ENCODE data around the gene BGLAP. TPM values are rescaled to one million over a fixed set of nuclear protein-coding genes. Genes with fewer than 3 reads are reported as not detected.
A peak's percentile ranks its signal among the peaks of the same experiment; 100 is the strongest.

Gene BGLAP
- total RNA-seq, 1 experiment from 2014 or later = 2.3 TPM

GRCh38 chr1:156221986-156222692 lies 19.8 kb upstream of the BGLAP start (continued):
- TF ChIP-seq ZNF263 (CRISPR knock-in tag; IDR thresholded peaks at IDR 0.05; ENCODE audit: low read depth) (no peak), ZNF232 (CRISPR knock-in tag; IDR thresholded peaks at IDR 0.05) (no peak), CBFB (CRISPR knock-in tag; IDR thresholded peaks at IDR 0.05; ENCODE audit: low read depth) (no peak)
- TF ChIP-seq, protein P1, sequence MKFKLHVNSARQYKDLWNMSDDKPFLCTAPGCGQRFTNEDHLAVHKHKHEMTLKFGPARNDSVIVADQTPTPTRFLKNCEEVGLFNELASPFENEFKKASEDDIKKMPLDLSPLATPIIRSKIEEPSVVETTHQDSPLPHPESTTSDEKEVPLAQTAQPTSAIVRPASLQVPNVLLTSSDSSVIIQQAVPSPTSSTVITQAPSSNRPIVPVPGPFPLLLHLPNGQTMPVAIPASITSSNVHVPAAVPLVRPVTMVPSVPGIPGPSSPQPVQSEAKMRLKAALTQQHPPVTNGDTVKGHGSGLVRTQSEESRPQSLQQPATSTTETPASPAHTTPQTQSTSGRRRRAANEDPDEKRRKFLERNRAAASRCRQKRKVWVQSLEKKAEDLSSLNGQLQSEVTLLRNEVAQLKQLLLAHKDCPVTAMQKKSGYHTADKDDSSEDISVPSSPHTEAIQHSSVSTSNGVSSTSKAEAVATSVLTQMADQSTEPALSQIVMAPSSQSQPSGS (CRISPR knock-in tag; IDR thresholded peaks at IDR 0.05; ENCODE audit: borderline replicate concordance, low read depth) = no peak
- TF ChIP-seq, protein P2, sequence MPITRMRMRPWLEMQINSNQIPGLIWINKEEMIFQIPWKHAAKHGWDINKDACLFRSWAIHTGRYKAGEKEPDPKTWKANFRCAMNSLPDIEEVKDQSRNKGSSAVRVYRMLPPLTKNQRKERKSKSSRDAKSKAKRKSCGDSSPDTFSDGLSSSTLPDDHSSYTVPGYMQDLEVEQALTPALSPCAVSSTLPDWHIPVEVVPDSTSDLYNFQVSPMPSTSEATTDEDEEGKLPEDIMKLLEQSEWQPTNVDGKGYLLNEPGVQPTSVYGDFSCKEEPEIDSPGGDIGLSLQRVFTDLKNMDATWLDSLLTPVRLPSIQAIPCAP (CRISPR knock-in tag; IDR thresholded peaks at IDR 0.05) = no peak

DNA sequence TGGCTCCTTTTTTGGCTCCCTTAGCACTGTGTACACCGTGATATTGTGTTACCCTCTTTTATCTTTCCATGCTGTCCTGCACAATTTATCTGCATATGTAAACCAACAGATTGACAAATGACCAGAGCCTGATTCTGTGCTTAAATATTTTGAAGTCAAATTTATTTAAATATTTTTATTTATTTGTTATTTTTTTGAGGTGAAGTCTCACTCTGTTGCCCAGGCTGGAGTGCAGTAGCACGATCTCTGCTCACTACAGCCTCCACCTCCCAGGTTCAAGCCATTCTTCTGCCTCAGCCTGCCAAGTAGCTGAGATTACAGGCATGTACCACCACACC lies 16.3 kb upstream of the BGLAP start:
- peaks cover 51% of the 10 kb centered on the region for H3K36me3 Mint-ChIP-seq
- H3K4me1 Mint-ChIP-seq = peaks cover 4% of the 10 kb centered on the region
- ATAC-seq = no peak
- H3K9me3 Mint-ChIP-seq = no peaks in the 10 kb centered on the region
- TF ChIP-seq HMGA2 (CRISPR knock-in tag; IDR thresholded peaks at IDR 0.05) = no peak
- no peak for TF ChIP-seq NFYB (CRISPR knock-in tag; conservative IDR thresholded peaks at IDR 0.05; ENCODE audit: low read depth)
- TF ChIP-seq MYBL2 (CRISPR knock-in tag; IDR thresholded peaks at IDR 0.05) = no peak
- no peak for TF ChIP-seq ZNF416 (CRISPR knock-in tag; IDR thresholded peaks at IDR 0.05)
- DNase-seq (ENCODE audit: low spot score) = no peak
- ChIA-PET CTCF (interaction anchor here (0.6 to 10.2 kb wide), 42 partner anchors 12 to 843 kb away, joined by 3 to 358 read pairs (median 6); partner anchors contain the start of genes LMNA, PAQR6, PMF1 and SEMA4A), POLR2A (interaction anchor here (1.0 to 1.5 kb wide), 3 partner anchors 13 to 84 kb away, joined by 5 to 10 read pairs (median 10); partner anchors contain the start of gene PMF1)
- H3K27me3 Mint-ChIP-seq (ENCODE audit: low read depth) = no peaks in the 10 kb centered on the region
- no peak overlapping the region for H3K4me3 Mint-ChIP-seq
- H3K27ac Mint-ChIP-seq = peak overlapping the region; percentile 42

GRCh38 chr1:156226116-156226538 lies 15.9 kb upstream of the BGLAP start:
- peaks cover 48% of the 10 kb centered on the region for H3K36me3 Mint-ChIP-seq
- no peak overlapping the region for H3K4me3 Mint-ChIP-seq
- POLR2A ChIA-PET = no interaction called here
- no peak overlapping the region for H3K27ac Mint-ChIP-seq
- H3K9me3 Mint-ChIP-seq = no peaks in the 10 kb centered on the region
- peaks cover 4% of the 10 kb centered on the region for H3K4me1 Mint-ChIP-seq
- no peak for DNase-seq (ENCODE audit: low spot score)
- ATAC-seq = no peak
- no peaks in the 10 kb centered on the region for H3K27me3 Mint-ChIP-seq (ENCODE audit: low read depth)
- CTCF ChIA-PET = interaction anchor here (0.9 to 10.2 kb wide), 7 partner anchors 22 to 110 kb away, joined by 3 to 358 read pairs (median 11); partner anchors contain the start of genes PAQR6 and SLC25A44
- no peak for TF ChIP-seq PREB (CRISPR knock-in tag; IDR thresholded peaks at IDR 0.05; ENCODE audit: borderline replicate concordance)
- TF ChIP-seq, protein P3, sequence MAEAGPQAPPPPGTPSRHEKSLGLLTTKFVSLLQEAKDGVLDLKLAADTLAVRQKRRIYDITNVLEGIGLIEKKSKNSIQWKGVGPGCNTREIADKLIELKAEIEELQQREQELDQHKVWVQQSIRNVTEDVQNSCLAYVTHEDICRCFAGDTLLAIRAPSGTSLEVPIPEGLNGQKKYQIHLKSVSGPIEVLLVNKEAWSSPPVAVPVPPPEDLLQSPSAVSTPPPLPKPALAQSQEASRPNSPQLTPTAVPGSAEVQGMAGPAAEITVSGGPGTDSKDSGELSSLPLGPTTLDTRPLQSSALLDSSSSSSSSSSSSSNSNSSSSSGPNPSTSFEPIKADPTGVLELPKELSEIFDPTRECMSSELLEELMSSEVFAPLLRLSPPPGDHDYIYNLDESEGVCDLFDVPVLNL (CRISPR knock-in tag; IDR thresholded peaks at IDR 0.05; ENCODE audit: borderline replicate concordance, low read depth) = no peak
- no peak for TF ChIP-seq ZNF532 (CRISPR knock-in tag; IDR thresholded peaks at IDR 0.05; ENCODE audit: borderline replicate concordance)
- no peak for TF ChIP-seq ESRRA (CRISPR knock-in tag; IDR thresholded peaks at IDR 0.05; ENCODE audit: borderline replicate concordance)
- no peak for TF ChIP-seq FOXK1 (CRISPR knock-in tag; IDR thresholded peaks at IDR 0.05)
- TF ChIP-seq, protein P4, sequence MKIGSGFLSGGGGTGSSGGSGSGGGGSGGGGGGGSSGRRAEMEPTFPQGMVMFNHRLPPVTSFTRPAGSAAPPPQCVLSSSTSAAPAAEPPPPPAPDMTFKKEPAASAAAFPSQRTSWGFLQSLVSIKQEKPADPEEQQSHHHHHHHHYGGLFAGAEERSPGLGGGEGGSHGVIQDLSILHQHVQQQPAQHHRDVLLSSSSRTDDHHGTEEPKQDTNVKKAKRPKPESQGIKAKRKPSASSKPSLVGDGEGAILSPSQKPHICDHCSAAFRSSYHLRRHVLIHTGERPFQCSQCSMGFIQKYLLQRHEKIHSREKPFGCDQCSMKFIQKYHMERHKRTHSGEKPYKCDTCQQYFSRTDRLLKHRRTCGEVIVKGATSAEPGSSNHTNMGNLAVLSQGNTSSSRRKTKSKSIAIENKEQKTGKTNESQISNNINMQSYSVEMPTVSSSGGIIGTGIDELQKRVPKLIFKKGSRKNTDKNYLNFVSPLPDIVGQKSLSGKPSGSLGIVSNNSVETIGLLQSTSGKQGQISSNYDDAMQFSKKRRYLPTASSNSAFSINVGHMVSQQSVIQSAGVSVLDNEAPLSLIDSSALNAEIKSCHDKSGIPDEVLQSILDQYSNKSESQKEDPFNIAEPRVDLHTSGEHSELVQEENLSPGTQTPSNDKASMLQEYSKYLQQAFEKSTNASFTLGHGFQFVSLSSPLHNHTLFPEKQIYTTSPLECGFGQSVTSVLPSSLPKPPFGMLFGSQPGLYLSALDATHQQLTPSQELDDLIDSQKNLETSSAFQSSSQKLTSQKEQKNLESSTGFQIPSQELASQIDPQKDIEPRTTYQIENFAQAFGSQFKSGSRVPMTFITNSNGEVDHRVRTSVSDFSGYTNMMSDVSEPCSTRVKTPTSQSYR (CRISPR knock-in tag; IDR thresholded peaks at IDR 0.05) = no peak
- TF ChIP-seq, protein P5, sequence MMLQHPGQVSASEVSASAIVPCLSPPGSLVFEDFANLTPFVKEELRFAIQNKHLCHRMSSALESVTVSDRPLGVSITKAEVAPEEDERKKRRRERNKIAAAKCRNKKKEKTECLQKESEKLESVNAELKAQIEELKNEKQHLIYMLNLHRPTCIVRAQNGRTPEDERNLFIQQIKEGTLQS (CRISPR knock-in tag; conservative IDR thresholded peaks at IDR 0.05) = no peak

Data from WTC11 (cell line).